Gastroesophageal sphincter (tissue), 3 donors: ENCODE measurements around the gene LCORL.

Experiments used
- EP300 ChIP-seq: sonication (generic); formaldehyde crosslinking; IDR thresholded peaks from one replicate; pipeline ENCODE4 v1.6.1; 2017; ENCODE audit warnings: antibody characterized with exemption, mild to moderate bottlenecking
- POLR2A ChIP-seq, 2 donors: fragments of 450-650 bp; IDR thresholded peaks; one replicate each; pipeline ENCODE4 v1.6.1; 2017; ENCODE audit warnings: antibody characterized with exemption in 2 of 2, mild to moderate bottlenecking in 2 of 2, moderate library complexity in 1 of 2
- POLR2AphosphoS5 ChIP-seq: sonication (generic); formaldehyde crosslinking; IDR thresholded peaks from one replicate; pipeline ENCODE4 v1.6.1; 2017; ENCODE audit warnings: antibody characterized with exemption
- TF ChIP-seq, protein P1 (sequence below), 4 experiments: fragments of 200-600 bp in 2 of 4; fragments of 450-650 bp in 2 of 4; sonication (generic) in 1 of 4; IDR thresholded peaks; one replicate each; pipeline ENCODE4 v1.5.1; 2017 to 2019; ENCODE audit warnings: antibody characterized with exemption in 4 of 4, mild to moderate bottlenecking in 2 of 4, moderate library complexity in 2 of 4

- TF ChIP-seq EP300 (no peak), POLR2A (IDR thresholded peaks at IDR 0.05) (no peak), POLR2AphosphoS5 (no peak)
- TF ChIP-seq, protein P1, sequence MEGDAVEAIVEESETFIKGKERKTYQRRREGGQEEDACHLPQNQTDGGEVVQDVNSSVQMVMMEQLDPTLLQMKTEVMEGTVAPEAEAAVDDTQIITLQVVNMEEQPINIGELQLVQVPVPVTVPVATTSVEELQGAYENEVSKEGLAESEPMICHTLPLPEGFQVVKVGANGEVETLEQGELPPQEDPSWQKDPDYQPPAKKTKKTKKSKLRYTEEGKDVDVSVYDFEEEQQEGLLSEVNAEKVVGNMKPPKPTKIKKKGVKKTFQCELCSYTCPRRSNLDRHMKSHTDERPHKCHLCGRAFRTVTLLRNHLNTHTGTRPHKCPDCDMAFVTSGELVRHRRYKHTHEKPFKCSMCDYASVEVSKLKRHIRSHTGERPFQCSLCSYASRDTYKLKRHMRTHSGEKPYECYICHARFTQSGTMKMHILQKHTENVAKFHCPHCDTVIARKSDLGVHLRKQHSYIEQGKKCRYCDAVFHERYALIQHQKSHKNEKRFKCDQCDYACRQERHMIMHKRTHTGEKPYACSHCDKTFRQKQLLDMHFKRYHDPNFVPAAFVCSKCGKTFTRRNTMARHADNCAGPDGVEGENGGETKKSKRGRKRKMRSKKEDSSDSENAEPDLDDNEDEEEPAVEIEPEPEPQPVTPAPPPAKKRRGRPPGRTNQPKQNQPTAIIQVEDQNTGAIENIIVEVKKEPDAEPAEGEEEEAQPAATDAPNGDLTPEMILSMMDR (IDR thresholded peaks at IDR 0.05): no peak
Measured at GRCh38 chr4:17915439-17915838, 106.1 kb downstream of the LCORL start.
